ENCODE measurements around the gene PTGS1.
"Not testable (repeated sequence)": the region's sequence is repeated elsewhere in the genome, so short reads cannot be mapped to it uniquely, and the experiment has no call there.

Gene PTGS1

DNA sequence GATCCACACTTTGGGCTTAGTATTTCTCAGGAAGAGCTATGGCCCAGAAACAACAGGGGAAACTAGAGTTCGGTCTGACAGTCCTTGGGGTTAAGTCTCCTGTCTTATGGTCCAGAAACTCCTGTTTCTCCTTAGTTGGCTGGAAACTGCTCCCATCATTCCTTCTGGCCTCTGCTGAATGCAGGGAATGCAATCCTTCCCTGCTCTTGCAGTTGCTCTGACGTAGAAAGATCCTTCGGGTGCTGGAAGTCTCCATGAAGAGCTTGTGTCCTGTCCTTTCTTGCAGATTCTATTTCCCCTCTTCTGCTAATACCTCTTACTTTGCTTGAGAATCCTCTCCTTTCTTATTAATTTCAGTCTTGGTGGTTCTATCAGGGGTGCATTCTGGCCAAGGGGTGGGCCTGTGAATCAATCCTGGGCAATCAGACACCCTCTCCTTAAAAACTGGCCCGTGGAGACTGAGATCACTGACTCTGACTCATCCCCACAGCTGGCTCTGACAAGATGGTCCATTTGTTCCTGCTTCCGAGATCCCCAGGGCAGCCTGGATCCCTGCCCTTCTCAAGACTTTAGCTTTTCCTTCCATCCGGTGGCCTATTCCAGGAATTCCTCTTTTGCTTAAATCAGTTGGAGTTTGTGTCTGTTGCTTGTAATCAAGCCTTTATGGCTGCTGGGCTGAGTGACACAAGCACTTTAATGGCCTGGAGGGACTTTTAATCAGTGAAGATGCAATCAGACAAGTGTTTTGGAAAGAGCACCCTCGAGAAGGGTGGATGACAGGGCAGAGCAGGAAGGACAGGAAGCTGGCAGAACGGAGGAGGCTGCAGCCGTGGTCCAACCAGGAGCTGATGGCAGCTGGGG is 23.7 kb downstream of the PTGS1 start:
- no peak for DNase-seq

DNA sequence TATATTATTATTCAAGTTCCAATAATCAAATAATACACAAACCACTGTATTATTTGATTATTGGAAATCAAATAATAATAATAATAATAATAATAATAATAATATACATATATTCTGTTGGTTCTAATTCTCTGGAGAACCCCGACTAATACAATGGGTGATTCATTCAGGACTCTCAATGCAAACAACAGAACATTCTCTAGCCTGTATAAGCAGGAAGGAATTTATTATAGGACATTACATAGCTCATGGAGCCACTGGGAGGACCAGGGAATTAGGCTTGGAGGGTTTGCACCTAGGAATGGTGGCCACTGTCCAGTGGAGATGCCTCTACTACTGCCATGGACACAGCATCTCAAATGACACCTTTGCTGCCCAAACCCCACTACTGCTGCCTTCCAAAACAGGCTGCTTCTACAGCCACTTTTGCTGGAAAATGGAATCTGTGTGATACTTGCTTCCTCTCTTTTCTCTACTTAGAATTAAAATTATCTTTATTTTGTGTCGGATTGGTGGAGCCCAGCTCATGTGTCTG is 25.9 kb downstream of the PTGS1 start:
- no peak for DNase-seq

DNA sequence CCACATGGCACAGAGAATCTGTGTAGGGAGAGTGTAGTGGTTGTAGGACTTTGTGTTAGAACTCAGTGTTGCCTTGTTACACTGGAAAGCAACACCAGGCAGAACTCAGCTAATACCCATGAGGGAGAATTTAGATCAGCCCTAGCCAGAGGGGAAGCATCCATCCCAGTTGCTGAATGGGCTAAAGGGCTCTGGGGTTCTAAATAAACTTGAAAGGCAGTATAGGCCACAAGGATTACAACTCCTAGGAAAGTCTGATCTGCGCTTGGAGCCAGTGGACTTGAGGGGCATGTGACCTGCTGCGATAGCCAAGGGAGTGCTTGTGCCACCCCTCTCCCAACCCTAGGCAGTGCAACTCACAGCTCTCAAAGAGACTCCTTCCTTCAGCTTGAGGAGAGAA is 26.9 kb downstream of the PTGS1 start:
- no peak for DNase-seq

DNA sequence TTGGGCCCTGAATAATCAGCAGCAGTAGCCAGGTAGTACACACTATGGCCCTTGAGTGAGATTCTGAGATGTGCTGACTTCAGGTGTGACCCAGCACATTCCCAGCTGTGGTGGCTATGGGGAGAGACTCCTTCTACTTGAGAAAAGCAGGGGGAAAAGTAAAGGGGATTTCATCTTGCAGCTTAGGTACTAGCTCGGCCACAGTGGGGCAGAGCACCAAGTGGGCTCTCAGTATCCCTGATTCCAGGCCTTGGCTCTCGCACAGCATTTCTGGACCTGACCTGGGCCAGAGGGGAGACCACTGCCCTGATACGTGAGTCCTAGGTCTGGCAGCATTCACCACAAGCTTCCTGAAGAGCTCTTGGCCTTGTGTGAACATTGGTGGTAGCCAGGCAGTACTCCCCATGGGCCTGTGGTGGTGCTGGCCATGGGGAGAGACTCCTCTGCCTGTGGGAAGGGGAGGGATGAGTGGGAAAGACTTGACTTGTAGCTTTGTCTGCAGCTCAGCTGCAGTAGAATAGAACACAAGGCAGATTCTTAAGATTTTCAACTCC is 27.6 kb downstream of the PTGS1 start:
- DNase-seq: no peak

DNA sequence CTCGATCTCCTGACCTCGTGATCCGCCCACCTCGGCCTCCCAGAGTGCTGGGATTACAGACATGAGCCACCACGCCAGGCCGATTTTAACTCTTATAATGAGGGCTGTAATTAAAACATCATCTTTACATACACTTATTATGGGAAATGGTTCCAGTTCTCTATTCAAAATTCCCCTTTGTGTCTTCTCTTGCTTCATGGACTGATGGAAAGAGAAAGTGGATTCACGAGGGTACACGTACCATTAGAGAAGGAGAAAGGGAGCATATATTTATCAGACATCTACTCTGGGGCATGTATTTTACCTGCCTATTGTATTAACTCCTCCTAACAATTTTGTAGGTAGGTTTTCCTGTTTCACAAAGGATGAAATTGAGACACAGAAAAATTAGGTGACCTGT is 31.1 kb downstream of the PTGS1 start:
- no peak for DNase-seq

DNA sequence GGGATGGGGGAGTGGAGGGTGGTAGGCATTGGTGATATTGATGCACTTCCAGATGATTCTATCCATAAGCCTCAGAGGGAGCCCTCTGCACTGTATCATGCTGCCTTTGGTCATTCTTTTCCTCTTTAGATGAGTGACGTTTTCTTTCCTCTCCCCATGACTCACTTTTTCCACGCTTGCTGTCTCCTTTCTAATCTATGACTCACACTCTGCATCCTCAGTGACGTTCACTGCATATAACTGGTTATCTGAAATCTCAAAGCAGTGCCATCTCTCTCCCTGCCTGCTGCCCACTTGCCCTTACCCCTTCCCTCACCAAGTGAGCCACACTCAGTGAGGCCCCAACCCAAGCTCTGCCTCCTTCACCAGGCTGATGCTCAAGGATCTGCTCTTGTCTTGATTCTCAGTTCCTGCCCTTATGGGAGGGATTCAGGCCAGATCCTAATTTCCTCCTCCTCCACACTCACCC is 31.6 kb downstream of the PTGS1 start:
- DNase-seq: no peak

DNA sequence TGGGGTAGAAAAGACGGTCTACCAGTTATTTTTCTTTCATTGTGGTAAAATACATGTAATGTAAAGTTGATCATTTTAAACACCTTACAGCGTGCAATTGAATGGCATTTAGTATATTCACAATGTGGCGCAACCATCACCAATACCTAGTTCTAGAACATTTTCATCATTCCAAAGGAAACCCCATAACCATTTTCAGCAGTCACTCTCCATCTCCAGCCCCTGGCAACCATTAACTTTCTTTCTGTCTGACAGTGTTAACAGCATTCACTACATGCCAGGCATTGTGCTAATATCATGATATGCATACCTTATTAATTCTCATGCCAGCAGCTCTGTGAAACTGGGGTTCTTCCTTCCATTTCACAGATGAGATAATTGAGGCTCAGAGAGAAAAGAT is 32.0 kb downstream of the PTGS1 start:
- DNase-seq: no peak

DNA sequence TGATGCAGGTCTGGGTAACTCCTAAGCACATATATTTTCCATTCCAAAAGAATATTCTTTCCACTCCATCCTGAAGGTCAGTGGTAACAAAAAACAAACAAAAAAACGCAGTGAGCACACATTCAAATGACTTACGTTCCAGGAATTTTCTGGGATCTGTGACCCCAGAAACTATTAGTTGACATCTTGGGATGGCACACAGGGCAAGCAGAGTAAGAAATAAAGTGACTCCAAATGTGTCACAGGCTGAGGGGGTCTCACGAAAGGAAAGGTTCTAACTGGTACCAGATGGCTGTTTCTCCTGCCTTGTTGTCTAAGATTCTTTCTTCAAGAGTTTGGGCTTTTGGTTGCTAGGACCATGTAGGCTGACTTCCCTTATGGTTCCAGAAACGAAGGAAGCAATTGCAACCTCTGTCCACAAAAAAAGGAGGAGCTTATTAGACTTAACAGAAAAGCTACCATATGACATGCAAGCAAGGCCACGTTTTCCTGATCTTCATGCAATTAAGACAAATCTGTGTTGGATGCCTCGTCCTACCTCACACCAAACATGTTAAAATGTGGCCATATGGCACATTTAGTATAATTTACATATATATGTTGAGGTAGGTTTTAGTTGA is 32.7 kb downstream of the PTGS1 start:
- DNase-seq: no peak

DNA sequence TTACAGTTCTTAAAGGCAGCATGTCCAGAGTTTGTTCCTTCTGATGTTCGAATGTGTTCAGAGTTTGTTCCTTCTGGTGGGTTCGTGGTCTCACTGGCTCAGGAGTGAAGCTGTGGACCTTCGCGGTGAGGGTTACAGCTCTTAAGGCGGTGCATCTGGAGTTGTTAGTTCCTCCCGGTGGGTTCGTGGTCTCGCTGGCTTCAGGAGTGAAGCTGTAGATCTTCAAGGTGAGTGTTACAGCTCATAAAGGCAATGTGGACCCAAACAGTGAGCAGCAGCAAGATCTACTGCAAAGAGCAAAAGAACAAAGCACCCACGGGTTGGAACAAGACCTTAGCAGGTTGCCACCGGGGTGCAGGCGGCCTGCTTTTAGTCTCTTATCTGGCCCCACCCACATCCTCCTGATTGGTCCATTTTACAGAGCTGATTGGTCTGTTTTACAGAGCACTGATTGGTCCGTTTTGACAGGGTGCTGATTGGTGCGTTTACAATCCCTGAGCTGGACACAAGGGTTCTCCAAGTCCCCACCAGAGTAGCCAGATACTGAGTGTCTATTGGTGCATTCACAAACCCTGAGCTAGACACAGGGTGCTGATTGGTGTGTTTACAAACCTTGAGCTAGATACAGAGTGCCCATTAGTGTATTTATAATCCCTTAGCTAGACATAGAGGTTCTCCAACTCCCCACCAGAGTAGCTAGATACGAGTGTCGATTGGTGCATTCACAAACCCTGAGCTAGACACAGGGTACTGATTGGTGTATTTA is 34.7 kb downstream of the PTGS1 start:
- DNase-seq: not testable (repeated sequence)

DNA sequence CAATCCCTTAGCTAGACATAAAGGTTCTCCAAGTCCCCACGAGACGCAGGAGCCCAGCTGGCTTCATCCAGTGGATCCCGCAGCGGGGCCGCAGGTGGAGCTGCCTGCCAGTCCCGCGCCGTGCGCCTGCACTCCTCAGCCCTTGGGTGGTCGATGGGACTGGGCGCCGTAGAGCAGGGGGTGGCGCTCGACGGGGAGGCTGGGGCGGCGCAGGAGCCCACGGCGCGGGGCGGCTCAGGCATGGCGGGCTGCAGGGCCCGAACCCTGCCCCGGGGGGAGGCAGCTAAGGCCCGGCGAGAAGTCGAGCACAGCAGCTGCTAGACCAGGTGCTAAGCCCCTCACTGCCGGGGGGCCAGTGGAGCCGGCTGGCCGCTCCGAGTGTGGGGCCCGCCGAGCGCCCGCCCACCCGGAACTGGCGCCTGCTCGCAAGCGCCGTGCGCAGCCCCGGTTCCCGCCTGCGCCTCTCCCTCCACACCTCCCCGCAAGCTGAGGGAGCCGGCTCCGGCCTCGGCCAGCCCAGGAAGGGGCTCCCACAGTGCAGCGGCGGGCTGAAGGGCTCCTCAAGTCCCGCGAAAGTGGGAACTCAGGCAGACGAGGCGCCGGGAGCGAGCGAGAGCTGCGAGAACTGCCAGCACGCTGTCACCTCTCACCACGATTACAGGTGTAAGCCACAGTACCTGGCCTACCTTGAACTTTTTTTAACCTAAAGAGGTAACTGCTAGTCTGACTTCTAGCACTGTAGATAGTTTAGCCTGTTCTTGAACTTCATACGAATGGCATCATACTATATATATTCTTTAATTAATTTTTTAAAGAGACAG is 35.5 kb downstream of the PTGS1 start:
- no peak for DNase-seq

DNA sequence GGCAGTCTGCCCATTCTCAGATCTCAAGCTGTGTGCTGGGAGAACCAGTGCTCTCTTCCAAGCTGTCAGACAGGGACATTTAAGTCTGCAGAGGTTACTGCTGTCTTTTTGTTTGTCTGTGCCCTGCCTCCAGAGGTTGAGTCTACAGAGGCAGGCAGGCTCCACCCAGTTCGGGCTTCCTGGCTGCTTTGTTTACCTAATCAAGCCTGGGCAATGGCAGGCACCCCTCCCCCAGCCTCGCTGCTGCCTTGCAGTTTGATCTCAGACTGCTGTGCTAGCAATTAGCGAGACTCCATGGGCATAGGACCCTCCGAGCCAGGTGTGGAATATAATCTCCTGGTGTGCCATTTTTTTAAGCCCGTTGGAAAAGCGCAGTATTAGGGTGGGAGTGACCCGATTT is 43.3 kb downstream of the PTGS1 start:
- not testable (repeated sequence) for DNase-seq

DNA sequence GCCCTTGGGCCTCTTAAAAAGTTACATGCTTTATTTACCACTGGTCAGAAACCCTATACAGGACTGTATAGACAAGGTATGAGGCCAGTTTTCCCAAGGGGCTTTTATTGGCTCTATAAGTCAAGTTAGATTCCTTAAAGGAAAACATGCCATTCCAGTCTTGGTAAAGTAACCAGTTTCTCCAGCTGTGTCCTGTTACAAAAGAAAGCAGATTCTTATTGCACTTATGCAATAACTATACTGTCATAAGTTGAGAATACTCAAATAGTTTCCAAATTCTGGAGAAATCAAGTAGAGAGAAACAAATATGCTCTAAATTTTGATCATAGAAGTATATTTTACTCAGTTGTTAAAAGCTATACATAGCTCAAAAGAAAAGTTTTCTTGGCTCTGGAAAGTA is 47.2 kb downstream of the PTGS1 start:
- no peak for DNase-seq

DNA sequence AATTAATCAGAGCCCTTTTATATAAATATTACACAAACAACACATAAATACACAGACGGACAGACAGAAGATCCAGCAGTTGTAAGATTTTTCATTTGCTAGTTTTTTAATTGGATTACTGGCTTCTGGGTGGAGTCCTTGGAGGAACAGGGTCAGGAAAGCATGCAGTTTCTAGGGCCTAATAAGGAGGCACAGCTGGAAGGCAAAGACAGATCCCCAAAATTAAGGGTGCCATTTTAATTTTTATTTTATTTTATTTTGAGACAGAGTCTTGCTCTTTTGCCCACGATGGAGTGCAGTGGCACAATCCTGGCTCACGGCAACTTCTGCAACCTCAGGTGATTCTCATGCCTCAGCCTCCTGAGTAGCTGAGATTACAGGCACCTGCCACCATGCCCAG is 49.5 kb downstream of the PTGS1 start:
- no peak for DNase-seq

DNA sequence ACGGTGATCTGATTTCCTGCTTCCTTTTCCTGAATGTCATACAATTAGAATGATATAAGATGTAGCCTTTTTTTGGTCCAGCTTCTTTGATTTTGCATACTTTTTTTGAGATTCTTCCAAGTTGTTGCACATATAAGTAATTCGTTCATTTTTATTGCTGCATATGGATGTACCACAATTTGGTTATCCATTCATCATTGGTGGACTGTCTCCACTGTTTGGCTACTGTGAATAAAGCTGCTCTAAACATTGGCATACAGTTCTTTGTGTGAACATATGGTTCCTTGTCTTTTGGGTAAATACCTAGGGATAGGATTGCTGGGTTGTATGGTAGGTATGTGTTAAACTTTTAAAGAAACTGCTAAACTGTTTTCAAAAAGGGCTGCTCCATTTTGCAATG is 54.3 kb downstream of the PTGS1 start:
- no peak for DNase-seq

DNA sequence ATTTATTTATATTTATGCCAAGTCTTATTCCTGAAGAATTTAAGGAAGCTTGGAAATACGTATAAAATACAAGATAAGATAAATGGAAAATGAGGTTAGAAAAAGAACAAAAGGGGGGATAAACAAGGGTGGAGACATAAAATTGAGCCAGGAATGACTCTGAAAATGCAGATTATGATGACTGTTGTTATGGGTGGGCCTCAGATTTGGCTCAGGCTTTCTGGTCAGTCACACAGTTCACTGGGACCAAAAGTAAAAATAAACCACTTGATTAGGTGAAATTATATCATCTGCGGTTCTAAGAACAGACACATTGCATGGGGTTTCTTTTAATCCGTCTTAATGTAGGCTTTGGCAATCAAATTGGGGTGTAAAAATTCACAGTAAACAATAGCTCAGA is 55.9 kb downstream of the PTGS1 start:
- no peak for DNase-seq

DNA sequence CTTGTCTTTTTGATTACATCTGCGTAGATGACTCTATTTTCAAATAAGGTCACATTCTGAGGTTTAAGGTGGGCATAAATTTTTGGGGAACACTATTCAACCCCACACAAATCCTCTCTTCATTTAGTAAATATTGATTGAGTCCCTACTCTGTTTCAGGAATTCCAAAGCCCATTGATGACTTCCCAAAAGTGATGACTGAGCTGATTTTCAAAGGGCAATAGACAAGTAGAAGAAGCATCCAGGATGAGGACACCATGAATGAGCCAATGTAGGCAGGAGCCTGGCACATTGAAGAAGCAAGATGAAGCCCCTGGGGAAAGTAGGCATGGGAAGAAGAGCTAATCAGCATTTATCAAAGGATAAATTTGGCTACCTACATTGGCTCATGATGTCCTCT is 71.7 kb downstream of the PTGS1 start:
- no peak for DNase-seq

DNA sequence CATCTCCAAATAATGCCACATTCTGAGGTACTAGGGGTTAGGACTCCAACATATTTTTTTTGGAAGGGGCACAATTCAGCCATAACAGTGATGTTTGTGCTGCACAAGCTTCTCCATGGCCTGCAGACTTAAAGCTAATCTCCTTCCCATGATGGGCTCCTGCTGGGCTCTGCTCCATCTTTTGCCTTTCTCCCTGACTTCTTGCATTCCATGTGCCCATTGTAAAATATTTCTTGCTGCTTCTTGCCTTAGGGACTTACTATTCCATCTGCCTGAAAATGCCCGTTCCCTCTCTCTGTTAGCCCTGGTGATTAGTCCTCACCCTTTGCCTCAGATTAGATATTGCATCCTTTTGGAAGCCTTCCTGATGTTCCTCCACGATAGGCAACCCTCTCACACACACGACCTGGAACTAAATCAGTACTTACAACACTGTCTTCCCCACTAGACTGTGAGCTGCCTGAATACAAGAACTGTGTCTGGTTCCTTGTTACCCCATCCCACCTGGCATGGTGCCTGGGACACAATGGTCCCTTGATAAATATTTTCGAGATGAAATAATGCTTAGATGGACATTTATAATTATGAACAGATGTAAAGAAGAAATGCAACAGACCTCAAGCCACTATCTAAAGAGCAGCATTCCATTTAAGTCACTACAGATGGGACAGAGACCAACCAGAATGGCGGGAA is 73.4 kb downstream of the PTGS1 start:
- DNase-seq: no peak
